Renal pelvis (tissue), 12 donors: ENCODE measurements around the gene ZBTB38. TPM values are rescaled to one million over a fixed set of nuclear protein-coding genes. Genes with fewer than 3 reads are reported as not detected.

ENCODE experiments used
- DNase-seq: peaks from one replicate; pipeline ENCODE4 v3.0.0-alpha.2; 2013
- long read RNA-seq, 16 experiments: transcript quantifications; one replicate each; lab custom pipeline, GENCODE V29; 2026
- polyA plus RNA-seq, 3 donors: library from polyadenylated mRNA; unstranded; fragments of 120-200 nt; gene quantifications; one replicate each; pipeline ENCODE4 v1.2.1, GENCODE V29; 2013; ENCODE audit not compliant: insufficient read length in 3 of 3

The ZBTB38 gene
- 10 to 100 TPM; 51.7 to 66.1 (median 51.9) TPM for polyA plus RNA-seq
- long read RNA-seq, donor 1, transcript ZBTB38-201 (1 exons, 3,588 nt): major isoform, 10 of 15 reads
- long read RNA-seq, donor 1, partial matches to known transcripts: 0 of 15 reads
- long read RNA-seq, donor 1, other reads (novel, unspliced or antisense): 0 of 15 reads
- long read RNA-seq, donor 2, transcript ZBTB38-201 (1 exons, 3,588 nt): major isoform, 6 of 10 reads
- long read RNA-seq, donor 2, partial matches to known transcripts: 0 of 10 reads
- long read RNA-seq, donor 2, other reads (novel, unspliced or antisense): 0 of 10 reads
- long read RNA-seq, donor 3, transcript ZBTB38-201 (1 exons, 3,588 nt): major isoform, 16 of 20 reads
- long read RNA-seq, donor 3, partial matches to known transcripts: 0 of 20 reads
- long read RNA-seq, donor 3, other reads (novel, unspliced or antisense): 0 of 20 reads
- long read RNA-seq, donor 4, transcript ZBTB38-201 (1 exons, 3,588 nt): major isoform, 7 of 9 reads
- long read RNA-seq, donor 4, partial matches to known transcripts: 0 of 9 reads
- long read RNA-seq, donor 4, other reads (novel, unspliced or antisense): 0 of 9 reads
- long read RNA-seq, donor 5, transcript ZBTB38-201 (1 exons, 3,588 nt): major isoform, 5 of 9 reads
- long read RNA-seq, donor 5, partial matches to known transcripts: 0 of 9 reads
- long read RNA-seq, donor 5, other reads (novel, unspliced or antisense): 0 of 9 reads
- long read RNA-seq, donor 6, transcript ZBTB38-201 (1 exons, 3,588 nt): major isoform, 16 of 20 reads
- long read RNA-seq, donor 6, partial matches to known transcripts: 0 of 20 reads
- long read RNA-seq, donor 6, other reads (novel, unspliced or antisense): 0 of 20 reads
- long read RNA-seq, donor 7, transcript ZBTB38-201 (1 exons, 3,588 nt): major isoform, 29 of 42 reads
- long read RNA-seq, donor 7, transcript ZBTB38-211 (3 exons, 644 nt): minor isoform, 10 of 42 reads
- long read RNA-seq, donor 7, partial matches to known transcripts: 0 of 42 reads
- long read RNA-seq, donor 7, other reads (novel, unspliced or antisense): 0 of 42 reads
- long read RNA-seq, donor 8, transcript ZBTB38-201 (1 exons, 3,588 nt): major isoform, 6 of 6 reads
- long read RNA-seq, donor 8, partial matches to known transcripts: 0 of 6 reads
- long read RNA-seq, donor 8, other reads (novel, unspliced or antisense): 0 of 6 reads
- long read RNA-seq, donor 9, transcript ZBTB38-201 (1 exons, 3,588 nt): major isoform, 14 of 18 reads
- long read RNA-seq, donor 9, partial matches to known transcripts: 0 of 18 reads
- long read RNA-seq, donor 9, other reads (novel, unspliced or antisense): 0 of 18 reads
- long read RNA-seq, donor 10, transcript ZBTB38-201 (1 exons, 3,588 nt): major isoform, 24 of 28 reads
- long read RNA-seq, donor 10, partial matches to known transcripts: 0 of 28 reads
- long read RNA-seq, donor 10, other reads (novel, unspliced or antisense): 0 of 28 reads
- long read RNA-seq, donor 11, transcript ZBTB38-201 (1 exons, 3,588 nt): major isoform, 19 of 25 reads
- long read RNA-seq, donor 11, partial matches to known transcripts: 0 of 25 reads
- long read RNA-seq, donor 11, other reads (novel, unspliced or antisense): 0 of 25 reads
- long read RNA-seq, donor 12, transcript ZBTB38-211 (3 exons, 644 nt): minor isoform, 8 of 29 reads
- long read RNA-seq, donor 12, transcript ZBTB38-201 (1 exons, 3,588 nt): major isoform, 18 of 29 reads
- long read RNA-seq, donor 12, partial matches to known transcripts: 0 of 29 reads
- long read RNA-seq, donor 12, other reads (novel, unspliced or antisense): 0 of 29 reads
- long read RNA-seq, donor 13, transcript ZBTB38-201 (1 exons, 3,588 nt): major isoform, 17 of 19 reads
- long read RNA-seq, donor 13, partial matches to known transcripts: 0 of 19 reads
- long read RNA-seq, donor 13, other reads (novel, unspliced or antisense): 0 of 19 reads
- long read RNA-seq, donor 14: 0 reads
- long read RNA-seq, donor 15, transcript ZBTB38-211 (3 exons, 644 nt): minor isoform, 7 of 28 reads
- long read RNA-seq, donor 15, transcript ZBTB38-201 (1 exons, 3,588 nt): major isoform, 20 of 28 reads
- long read RNA-seq, donor 15, partial matches to known transcripts: 0 of 28 reads
- long read RNA-seq, donor 15, other reads (novel, unspliced or antisense): 0 of 28 reads
- long read RNA-seq, donor 16, transcript ZBTB38-201 (1 exons, 3,588 nt): major isoform, 12 of 14 reads
- long read RNA-seq, donor 16, partial matches to known transcripts: 0 of 14 reads
- long read RNA-seq, donor 16, other reads (novel, unspliced or antisense): 0 of 14 reads

DNA sequence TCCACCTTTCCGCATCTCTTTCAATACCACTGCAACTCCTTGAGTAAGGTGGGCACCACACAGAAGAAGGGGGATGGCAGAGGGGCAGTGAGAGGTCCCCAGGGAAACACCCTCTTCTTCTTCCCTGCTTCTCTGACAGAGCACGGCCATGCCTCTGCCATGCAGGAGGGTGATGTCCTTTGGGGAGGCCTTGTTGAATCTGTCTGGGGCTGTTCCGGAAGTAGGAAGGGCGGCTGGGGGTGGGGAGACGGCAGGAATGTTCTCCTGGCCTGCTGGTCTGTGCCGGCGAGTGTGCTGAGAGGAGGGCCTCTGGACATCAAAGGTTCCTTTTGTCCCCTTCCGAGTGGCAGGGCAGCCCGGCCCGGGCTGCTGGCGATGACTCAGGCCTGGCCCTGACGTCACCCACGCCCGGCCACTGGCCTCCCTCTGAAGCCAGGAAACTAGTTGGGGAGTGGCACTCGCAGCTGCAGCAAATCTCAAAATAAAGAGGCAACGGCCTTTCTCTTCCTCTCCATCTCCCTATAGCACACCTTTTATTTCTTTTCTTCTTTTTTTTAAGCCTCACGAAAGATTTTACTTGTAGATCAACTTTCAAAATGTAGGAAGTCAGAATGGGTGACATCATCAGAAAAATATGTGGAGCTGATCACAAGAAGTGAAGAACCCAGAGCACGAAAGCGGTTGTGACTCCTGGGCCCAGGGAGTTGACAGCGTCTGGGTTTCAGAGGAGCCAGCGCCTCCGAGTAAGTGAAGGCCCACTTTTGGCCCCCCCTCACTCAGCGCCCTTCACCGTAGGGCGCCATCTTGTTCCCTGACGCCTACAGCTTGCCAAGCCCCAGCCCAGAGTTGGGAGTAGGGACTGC, at the start of gene ZBTB38:
Gene ZBTB38, plus strand, starts transcription at position 443 of the 863 bp plus-strand sequence. CDS start 73,885 bp downstream, outside the sequence.
- DNase-seq: peak; percentile 62

DNA sequence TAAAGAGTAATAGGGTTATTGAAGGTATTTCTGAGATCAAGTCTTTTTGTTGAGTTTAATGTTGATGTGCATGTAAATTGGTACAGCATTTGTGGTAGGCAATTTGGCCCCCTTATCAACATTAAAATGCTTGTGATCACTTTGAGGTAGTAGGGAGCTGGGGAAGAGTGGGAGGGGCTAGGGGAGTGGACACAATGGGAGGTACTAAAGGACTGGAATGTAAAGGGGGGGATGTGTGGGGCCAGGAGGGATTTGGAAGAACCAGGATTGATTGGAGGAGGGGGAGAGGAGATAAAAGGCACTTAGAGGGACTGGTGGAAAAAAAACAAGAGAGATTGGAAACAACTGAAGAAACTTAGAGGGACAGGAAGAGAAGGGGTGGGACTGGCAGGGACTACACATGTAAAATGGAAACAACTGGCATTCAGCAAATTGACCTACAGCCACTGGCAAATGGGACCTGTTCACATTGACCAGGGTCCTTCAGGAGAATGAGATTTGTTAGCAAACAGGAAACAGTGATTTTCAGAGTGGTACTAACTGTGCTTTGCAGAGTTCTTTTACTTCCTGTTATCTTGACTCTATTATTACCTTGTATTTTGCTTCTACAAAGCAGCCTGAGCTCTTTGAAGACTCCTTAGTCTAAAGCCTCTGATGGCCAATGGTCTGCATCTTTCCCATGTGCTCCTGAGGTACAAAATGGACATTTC, 47.8 kb upstream of the ZBTB38 start:
- DNase-seq: no peak

DNA sequence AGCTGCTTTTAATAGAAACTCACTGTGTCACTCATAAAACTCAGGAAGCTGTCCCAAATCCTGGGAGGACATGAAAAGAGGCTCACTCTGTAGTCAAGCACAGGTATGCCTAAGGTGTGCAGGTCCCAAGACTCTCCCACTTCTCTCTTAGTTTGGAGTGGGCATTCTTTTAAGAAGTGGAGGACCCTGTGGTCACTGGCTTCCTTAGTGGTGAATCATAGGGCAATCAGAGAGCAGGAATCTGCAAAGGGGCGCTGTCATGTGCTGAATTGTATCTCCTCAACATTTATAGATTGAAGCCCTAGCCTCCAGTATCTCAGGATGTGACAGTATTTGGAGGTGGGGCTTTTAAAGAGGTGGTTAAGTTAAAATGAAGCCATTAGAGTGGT, 47.2 kb upstream of the ZBTB38 start:
- DNase-seq: no peak

DNA sequence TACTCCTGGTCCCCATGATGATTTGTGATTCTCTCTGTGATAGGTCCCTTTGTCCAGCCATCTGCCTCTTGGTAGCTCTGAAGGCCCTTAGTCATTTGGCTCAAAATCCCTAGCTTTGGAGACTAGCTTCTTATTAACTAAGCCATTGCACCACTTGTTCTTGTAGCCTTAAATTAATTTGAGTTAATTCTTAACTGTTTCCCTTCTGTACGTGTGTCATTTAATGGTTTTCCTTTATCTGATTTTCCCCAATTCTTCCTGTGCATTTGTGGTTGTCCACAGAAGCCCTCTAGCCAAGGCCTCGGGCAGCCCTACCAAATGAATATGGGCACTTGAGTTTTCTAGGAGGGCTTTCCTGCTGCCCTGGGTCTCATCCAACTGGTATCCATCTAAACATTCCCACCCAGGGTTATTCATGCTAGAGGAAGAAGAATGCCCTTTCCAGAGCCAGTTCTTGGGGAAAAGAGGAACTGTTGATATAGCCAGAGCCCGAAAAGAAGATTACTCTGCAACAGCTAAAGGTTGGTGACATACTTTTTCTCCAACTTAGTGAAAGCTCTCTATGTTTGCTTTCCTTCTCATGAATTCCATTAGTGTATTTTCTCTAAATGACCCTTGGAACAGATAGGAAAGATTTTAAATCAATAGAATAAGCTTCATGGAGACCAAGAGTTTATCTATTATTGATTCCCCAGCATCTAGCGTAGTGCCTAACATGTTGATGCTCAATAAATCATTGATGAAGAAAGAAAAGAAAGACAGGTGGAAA, 44.2 kb upstream of the ZBTB38 start:
- DNase-seq: no peak

DNA sequence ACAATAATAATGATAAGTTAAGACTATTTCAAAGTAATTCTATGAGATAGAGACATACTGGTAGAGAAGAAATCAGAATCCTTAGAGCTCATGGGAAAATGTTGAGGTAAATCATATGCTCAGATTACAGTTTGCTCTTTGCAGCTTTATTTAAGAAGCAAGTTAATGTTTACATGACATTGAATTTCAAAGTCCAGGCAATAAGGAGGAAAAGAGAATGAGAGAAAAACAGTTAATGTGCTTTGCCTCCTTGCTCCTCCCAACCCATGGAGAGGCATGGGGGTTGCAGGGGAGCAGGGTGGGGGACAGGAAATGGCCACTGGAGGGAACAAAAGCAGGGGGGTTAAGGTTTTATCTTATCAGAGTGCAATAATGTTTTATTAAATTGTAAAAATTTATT, 42.2 kb upstream of the ZBTB38 start:
- DNase-seq: peak; percentile 37

- DNase-seq: no peak
Measured at GRCh38 chr3:141326626-141327025, 41.7 kb upstream of the ZBTB38 start.

DNA sequence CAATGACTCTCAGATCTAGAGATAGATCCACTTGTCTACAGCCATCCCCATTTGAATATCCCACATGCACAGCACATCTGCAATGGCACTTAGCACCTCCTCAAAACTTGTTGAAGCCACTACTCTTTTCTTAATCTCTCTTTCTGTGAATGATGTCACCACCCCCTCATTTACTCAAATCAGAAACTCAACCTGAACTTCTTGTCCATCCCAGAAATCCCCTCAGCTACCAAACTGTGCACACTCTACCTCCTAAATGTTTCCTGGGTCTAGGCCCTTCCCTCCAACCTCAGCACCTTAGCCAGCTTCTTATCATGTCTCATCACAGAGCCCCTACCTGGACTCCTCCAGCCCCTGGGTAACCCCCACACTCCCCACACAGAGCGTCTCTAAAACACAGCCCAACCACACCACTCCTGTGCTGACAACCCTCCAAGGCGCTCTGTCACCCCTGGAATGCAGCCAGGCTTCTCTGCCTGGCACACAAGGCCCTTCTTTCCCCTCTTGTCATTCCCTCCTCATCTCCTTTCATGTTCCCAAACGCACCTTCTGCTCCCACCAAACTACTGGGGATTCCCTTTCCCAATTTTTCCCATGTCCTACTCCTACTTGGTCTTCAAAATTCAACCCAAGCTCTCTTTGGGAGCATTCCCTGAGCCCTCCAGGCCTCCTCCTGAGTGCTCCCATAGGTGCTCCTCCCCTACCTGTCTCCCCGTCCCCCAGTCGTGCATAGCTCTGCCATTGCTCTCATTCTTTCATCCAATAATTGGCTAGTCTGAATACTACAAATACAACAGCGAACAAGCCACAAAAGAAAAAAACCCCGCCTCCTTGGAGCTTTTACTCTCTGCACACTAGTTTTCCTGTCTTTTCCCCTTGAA, 39.8 kb upstream of the ZBTB38 start:
- no peak for DNase-seq

DNA sequence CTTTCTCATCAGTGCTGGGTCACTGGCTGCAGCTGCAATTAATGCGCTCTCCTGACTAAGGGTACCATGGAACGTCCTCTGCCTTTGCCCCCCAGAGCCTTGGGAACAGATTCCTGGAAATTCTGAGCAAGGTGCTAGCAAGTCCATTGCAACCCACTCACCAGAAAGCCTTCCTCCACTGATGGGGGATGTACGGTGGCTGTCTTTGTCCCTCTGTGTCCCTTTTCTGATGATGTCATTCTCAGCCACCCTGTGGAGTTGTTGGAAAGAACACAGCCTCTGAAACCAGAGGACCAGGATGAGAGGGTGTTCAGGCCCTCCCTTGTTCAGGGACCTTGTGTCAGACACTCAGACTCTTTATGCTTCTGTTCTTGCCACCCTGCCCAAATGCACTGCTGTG, 38.1 kb upstream of the ZBTB38 start:
- no peak for DNase-seq

- DNase-seq: no peak
Measured at GRCh38 chr3:141330718-141331376, 37.5 kb upstream of the ZBTB38 start.

DNA sequence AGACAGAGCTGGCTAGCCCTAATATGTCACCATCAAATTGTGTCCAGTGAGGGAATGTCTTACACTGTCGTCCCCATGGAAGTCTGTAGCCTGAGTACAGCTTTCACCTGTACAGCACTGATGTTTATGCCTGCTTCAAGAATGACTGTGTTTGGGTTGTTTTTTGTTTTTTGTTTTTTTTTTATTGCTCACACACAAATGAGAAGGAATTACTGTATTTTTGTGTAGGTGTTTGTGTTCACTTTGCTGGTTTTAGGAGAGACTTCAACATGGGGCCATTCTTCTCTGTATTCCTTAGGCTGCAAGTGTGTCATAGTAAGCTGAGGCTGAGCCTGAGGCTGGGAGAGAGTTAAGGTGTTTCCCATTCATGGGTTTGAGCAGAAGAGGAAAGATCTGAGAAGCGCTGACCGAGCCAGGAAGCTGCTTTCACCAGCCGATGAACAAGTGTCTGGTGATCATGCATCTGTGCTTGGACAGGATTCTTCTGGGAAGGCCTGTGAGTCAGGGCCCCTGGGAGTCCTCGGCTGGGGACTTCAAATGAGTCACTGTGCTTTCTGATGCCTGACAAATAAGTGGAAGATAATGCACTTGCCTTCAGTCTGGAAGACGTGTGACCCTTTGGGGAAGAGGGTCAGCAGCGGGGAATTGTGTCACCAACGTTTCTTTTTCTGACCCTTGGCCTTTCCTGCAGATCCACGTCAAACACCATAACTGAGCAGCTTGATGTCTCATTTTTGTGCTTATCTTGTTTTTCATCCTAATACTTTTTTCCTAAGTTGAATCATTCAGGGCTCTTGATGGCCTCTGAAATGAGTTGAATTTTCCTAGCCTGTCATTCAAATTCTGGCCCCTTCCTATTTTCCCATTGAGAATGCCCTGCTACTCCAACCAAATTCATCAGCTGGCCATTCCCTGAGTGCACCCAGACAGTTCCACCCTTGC, 36.7 kb upstream of the ZBTB38 start:
- DNase-seq: no peak

GRCh38 chr3:141332416-141332815, 35.9 kb upstream of the ZBTB38 start:
- no peak for DNase-seq

GRCh38 chr3:141333836-141334626, 34.3 kb upstream of the ZBTB38 start:
- DNase-seq: no peak

- DNase-seq: no peak
Measured at GRCh38 chr3:141334627-141335250, 33.6 kb upstream of the ZBTB38 start.
